Measurements from ENCODE around the gene MRPL21.

The MRPL21 gene

DNA sequence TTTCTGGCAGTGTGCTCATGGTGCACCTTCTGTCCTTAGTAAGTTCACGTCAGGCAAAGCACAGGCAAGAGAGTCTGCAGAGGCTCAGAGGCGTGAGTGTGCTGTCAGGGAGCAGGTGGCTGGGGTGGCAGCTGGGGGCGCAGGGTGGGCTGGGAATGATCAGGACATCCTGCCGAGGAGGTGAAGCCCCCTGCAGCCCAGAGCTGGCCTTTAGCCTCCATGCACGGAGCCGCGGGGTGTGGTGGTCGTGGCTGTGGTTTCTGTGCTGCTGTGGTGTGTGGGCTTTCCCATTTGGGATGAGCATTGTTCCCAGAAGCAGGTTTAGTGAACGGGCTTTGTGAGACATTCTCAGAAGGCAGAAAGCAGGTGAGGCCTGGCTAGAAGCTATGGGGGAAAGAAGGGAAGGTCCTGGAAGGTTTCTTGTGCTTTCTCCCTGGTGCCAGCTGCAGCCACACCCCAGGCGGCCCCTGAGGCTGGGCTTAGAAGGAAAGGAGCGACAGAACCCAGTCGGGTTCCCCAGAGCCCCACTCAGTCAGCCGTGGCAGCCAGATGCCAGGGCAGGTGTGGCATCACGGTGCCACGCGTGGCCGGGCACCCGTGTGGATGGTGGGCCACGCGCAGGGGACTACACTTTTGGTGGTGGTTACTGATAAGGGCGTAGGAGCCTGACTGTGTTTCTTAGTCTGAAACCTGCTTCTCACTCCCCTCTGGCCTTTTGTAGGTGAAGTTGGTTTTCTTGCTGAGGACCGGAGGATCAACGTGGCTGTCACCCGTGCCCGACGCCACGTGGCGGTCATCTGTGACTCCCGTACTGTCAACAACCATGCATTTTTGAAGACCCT, 32.1 kb upstream of the MRPL21 start:
- no peak overlapping the region for H3K27ac ChIP-seq
- DNase-seq (ENCODE audit: low read depth, low spot score), result no peak

DNA sequence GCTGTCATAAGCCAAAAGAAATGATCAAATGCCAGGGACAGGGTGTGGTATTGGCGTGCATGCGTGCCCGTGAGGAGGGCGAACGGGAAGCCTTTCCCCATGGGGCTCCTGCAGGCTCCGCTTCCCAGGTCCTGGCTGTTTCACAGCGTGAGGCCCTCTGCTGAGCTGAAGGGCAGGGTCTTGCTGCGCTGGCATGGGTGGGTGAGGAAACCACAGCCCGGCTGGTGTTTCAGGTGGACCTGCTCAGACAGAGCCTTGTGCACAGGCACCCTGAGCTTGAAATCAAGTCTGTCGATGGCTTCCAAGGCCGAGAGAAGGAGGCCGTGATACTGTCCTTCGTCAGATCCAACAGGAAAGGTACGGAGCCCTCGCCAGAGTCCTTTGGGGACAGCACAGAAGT, 31.4 kb upstream of the MRPL21 start:
- DNase-seq (ENCODE audit: low read depth, low spot score), result no peak
- no peak overlapping the region for H3K27ac ChIP-seq

DNA sequence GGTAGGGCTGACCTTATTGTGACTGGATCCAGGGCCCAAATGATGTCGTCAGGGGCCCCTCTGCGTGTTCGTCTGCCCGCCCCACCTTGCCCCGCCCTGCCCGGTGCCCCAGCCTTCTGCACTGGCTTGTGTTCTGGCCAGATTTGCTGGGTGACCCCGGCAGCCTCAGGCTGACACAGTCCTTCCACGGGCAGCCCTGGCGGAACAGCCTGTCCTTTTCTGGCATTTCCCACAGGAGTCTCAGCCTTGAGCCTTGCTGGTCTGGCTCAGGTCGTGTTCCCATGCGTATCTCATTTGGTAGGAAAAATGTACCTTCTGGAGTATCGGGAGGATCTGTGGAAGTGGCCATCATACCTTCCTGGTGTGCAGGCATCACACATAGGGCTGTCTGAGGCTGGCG, 31.0 kb upstream of the MRPL21 start:
- no peak overlapping the region for H3K27ac ChIP-seq
- DNase-seq (ENCODE audit: low read depth, low spot score), result no peak

DNA sequence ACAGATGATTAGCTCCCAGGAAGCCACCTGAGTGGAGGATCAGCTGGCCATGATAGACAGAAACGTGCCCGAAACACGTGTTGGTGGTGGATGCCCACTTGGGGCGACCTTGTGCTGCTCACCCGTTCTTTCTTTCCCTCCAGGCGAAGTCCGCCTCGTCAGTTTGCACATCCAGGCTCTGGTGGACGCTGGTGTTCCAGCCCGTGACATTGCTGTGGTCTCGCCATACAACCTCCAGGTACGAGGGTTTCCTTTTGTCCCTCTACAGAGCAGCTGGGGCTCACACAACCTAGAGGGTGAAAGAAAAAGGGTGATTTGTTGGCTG, 30.7 kb upstream of the MRPL21 start:
- no peak overlapping the region for H3K27ac ChIP-seq
- DNase-seq (ENCODE audit: low read depth, low spot score), result no peak

DNA sequence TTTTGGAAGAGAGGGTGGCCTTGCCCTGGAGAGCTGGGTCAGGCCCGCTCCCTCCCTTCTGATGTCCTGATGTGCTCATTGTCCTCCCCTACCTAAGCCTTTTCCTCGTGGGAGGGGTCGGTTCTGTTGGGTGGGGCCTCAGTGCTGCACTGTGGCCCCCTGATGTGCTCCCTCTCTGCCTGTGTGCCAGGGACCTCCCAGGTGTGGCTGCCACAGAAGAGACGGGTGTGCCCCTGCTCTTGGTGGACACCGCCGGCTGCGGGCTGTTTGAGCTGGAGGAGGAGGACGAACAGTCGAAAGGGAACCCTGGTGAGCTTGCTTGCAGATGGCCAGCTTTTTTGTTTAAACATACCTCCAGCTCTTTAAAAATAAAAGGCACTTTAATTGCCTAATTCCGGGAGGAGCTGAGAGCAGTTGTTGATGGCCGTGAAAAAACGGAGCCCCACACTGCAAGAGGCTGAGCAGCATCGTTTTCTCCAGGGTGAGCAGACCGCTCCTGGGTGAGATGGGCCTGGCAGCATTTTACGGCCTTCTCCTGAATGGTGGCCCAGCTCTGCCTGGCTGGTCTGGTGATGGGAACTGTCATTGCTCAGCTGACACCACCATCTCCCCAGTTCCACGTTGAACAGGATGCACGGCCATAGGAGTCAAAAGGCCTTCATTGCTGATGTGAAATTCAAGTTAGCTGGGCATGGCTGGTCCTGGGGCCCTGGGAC, 30.1 kb upstream of the MRPL21 start:
- no peak overlapping the region for H3K27ac ChIP-seq
- DNase-seq (ENCODE audit: low read depth, low spot score), result no peak

DNA sequence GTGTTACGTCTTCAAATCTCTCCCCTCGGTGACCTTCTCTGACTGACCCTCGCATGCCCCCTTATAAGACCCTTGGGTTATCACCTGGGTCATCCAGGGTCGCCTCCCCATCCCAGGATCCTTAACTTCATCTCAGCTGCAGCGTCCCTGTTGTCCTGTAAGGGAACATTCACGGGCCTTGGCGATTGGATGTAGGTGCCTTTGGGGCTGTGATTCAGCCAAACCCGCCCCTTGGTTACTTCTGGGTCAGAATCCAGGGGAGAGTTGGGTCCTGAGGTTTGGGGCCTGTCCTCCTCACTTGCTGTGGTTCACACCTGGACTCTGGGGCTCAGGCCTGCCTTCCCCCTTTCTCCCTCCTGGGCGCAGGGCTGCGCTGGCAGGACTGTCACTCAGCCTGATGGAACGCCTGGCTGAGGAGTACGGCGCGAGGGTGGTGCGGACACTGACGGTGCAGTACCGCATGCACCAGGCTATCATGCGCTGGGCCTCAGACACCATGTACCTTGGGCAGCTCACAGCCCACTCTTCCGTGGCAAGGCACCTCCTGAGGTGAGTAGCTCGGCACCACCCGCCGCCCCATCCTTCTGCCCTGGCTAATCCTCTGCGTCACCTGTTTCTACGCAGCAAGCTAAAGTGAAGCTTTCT, 29.4 kb upstream of the MRPL21 start:
- DNase-seq (ENCODE audit: low read depth, low spot score), result no peak
- H3K27ac ChIP-seq, result no peak overlapping the region

DNA sequence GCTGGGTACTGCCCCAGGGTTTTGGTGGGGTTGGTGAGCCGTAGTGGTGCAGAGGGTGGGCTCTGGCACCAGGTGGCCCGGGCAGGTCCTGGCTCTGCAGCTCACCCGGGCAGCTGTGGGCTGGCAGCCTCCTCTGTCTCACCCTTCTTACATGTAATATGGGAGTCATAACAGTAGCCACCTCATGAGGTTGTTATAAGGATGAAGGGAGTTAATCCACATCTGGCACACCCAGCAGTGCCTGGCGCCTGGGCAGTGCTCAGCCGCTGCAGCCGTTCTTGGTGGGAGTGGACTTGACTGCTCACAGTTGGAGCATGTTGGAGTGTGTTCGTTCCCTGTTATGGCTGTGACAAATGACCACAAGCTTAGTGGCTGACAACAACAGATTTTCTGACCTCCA, 28.7 kb upstream of the MRPL21 start:
- DNase-seq (ENCODE audit: low read depth, low spot score), result no peak
- no peak overlapping the region for H3K27ac ChIP-seq

DNA sequence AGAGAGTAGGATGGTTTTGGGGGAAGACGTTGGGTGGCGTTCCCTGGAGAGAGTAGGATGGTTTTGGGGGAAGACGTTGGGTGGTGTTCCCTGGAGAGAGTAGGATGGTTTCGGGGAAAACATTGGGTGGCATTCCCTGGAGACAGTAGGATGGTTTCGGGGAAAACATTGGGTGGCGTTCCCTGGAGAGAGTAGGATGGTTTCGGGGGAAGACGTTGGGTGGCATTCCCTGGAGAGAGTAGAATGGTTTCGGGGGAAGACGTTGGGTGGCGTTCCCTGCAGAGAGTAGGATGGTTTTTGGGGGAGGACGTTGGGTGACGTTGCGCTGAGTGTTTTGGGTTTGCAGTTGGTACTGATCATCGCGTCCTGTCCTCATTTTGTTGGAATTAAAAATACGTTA, 28.3 kb upstream of the MRPL21 start:
- no peak for DNase-seq (ENCODE audit: low read depth, low spot score)
- H3K27ac ChIP-seq, result no peak overlapping the region

DNA sequence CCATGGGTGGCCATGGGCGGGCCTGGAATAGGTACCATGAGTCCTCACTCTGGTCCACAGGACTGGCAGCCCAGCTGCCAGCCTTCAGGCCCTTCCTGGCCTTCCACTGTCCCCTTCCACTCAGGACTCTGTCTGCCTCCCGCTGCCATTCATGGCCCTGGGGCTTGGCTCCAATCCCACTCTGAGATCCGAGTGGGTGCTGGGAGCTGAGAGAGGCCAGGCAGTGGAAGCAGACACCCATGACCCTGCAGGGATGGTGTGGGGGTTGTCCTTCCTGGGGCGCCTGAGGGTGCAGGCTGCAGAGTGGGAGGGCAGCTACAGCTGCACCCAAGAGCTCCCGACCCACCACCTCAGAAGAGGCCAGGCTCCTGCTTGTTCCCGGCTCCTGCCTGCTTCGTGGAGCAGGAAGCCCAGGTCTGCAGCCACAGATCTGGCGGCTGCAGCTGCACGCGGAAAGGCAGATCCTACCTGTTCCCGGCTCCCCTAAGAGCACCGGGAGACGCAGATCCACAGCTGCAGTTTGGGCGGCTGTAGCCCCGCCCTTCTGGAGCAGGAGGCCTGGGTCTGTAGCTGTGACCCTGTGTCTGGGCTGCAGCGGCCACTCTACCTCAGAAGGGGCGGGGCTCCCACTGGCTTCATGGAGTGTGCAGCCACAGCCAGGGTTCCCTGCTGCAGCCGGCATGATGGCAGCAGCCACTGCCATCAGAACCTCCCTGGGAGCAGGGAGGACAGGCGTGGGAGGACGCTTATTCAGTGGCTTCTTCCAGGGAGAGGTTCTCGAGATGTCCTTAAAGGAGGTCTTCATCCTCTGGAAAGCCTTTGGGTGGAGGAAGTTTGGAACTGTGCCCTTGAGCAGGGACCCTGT, 27.6 kb upstream of the MRPL21 start:
- no peak for DNase-seq (ENCODE audit: low read depth, low spot score)
- no peak overlapping the region for H3K27ac ChIP-seq

DNA sequence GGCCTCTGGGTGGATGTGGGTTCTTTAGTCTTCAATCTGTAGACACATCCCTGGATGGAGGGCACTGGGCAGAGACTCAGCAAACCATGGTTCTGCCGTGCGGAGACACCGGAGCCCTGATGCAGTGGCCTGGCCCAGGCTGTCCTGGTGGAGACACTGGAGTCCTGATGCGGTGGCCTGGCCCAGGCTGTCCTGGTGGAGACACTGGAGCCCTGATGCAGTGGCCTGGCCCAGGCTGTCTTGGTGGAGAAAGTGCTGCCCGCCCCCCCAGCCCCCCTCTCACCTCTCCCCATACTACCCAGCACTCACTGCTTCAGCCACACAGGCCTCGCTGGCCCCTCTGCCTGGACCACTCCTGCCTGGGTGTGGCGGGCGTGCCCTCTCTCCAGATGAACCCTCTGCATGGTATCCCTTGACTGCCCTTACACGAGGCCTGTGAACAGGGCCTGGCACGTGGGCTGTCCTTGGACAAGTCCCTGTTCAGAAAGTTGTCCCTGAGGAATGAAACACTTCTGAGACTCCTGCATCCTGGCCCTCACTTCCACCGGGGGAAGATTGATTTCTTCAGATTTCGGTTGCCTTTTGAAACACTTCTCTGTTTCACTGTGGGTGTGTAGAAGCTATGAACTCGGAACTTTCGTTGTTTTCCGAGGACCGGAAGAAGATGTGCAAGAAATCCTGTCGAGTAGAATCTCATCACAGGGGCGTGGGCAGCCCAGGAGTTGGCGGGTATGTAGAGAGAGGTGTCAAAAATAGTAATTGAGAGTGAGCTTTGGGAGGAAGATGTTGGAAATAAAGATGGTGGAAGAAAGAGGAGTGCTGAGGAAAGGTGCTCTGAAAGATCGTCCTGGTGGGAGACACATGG, 26.3 kb upstream of the MRPL21 start:
- no peak for DNase-seq (ENCODE audit: low read depth, low spot score)
- no peak overlapping the region for H3K27ac ChIP-seq

DNA sequence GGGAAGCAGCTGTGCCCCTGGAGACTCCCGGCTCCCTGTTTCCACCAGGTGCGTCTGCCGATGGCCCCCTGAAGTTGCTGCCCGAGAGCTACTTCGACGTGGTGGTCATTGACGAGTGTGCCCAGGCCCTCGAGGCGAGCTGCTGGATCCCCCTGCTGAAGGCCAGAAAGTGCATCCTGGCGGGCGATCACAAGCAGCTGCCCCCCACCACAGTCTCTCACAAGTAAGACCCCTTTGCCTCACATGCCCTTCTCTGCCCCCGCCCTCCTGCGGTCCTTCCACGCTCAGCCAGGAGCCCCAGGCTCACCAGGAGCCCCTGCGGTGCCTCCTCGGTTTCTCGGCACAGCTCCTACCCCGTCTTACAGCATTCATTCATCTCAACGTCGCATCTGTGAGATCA, 25.5 kb upstream of the MRPL21 start:
- H3K27ac ChIP-seq, result no peak overlapping the region
- no peak for DNase-seq (ENCODE audit: low read depth, low spot score)

DNA sequence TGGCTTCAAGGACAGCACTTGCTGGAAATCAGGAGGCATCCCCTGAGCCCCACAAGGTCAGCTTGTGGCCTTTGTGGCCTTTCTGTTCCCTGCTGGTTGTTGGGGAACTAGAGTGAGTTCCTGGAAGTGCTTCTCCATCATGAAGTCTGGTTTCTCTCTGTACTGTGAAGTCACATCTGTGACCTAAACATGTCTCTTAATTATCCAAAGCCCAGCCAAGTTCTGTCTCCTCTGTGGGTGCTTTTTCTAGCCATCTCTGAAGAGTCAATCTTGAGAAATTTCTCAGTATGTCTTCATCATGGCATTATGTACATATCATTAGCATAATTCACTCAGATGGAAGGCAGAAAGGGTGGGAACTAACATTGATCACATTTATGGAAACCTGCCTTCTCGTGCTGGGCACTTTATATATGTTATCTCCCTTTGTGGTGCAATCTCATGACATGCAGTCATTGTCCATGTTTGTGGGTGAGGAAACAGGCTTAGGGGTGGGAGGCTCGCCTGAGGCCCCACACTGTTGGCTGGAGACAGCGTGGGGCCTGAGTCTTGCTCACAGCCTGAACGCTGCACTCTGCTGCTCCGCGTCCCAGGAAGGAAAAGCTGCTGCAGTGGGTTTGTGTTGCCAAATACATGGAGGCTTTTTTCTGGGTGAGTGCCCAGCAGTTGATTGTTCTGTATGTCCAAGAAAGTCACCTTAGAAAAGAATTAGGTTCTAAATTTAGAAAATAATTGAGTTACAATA, 24.7 kb upstream of the MRPL21 start:
- H3K27ac ChIP-seq, result no peak overlapping the region
- DNase-seq (ENCODE audit: low read depth, low spot score), result no peak

DNA sequence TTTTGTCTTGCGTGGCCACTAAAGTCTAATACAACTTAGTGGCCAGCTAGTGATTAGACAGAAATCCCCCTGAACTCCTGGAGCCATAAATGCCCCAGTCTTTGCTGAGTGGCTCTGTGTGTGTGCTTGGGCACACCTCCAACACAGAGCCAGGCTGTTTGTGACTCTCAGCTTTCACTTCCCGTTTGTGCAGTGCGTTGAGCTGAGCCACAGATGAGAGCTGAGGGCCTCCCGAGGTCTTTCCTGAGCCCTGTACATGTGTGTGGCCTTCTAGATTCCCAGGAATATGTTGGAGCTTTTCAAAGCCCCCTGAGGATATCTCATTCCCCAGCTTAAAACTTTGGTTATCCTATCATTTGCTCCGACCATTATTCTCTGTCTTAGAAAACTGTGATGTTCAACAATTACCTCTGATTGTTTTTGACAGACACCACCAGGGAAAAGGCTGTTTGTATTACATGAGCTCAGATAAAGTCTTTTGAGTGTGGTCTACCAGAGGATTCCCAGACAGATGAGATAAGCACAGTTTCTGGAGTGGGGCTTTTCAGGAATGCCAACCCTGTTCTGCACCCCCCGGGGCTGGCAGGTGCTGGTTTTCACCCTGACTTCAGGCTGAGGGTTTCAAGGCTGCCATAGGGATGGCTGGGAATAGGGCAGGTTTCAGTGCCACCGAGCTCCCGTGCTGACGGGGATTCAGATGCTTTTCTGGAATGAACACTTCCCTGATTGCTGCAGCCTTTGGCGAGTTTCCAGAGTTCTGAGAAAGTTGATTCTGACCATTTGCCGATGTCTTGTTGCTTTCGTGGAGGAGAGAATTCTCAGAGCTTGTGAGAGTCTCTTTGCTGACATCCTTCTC, 23.9 kb upstream of the MRPL21 start:
- no peak overlapping the region for H3K27ac ChIP-seq
- no peak for DNase-seq (ENCODE audit: low read depth, low spot score)

DNA sequence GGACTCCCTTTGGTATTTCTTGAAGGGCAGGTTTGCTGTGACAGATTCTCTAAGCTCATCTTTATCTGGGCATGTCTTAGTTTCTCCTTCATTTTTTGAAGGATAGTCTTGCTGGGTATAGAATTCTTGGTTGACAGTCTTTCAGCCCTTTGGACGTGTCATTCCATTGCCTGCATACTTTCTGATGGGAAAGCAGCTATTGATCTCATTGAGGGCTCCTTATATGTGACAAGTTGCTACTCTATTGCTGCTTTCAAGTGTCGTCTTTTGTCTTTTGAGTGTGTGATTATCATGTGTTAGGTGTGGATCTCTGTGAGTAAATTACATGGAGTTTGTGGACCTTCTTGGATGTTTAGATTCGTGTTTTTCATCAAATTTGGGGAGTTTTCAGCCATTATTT, 22.0 kb upstream of the MRPL21 start:
- no peak overlapping the region for H3K27ac ChIP-seq
- DNase-seq (ENCODE audit: low read depth, low spot score), result no peak

DNA sequence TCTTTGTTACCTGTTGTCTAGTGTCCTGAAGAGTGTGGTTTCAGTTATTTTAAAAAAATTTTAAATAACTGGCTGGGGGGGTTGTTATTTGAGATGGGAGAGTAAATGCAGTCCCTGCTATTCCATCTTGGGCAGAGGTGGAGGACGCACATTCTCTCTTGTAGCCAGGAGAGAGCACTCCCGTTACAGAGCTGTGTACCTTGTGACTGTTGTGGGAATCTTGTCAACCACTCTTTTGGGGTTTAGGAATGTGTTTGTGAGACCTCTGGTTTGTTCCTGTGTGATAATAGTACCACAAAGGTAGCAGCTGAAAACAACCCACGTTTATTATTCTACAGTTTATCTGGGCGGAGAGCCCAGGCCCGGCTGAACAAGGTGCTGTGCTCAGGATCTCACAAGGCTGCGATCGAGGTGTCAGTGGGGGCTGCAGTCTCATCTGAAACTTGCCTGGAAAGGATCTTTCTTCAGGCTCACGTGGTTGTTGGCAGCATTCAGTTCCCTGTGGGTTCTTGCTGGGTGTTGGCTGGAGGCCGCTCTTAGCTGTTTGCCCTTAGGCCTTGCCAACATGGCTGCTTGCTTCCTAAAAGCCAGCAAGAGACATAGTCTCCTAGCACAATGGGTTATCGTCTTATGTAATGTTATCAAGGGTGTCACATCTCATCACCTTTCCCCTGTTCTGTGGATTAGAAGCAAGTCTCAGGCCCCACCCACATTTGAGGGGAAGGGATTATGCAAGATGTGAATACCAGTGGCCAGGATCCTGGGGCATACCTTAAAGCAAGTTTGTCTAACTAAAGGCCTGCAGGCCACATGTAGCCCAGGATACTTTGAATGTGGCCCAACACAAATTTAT, 20.7 kb upstream of the MRPL21 start:
- no peak overlapping the region for H3K27ac ChIP-seq
- no peak for DNase-seq (ENCODE audit: low read depth, low spot score)

DNA sequence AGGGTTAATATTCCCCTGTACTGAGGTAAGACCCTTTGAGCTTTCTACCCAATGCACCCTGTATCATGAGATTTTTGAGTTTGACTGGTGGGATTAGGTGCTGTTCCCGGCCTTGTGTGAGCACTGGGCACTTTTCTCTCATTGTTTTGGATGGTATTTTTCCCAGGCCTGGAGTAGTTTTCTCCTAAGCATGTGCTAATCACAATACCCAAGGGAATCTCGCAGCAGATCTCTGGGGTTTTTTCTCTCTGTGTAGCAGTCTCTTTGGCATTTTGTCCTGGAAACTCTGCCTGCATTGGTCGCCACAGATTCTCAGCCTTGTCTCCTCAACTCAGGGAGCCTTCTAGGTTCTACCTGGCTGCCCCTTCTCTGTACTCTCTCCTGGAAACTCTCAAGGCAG, 20.0 kb upstream of the MRPL21 start:
- no peak overlapping the region for H3K27ac ChIP-seq
- no peak for DNase-seq (ENCODE audit: low read depth, low spot score)

DNA sequence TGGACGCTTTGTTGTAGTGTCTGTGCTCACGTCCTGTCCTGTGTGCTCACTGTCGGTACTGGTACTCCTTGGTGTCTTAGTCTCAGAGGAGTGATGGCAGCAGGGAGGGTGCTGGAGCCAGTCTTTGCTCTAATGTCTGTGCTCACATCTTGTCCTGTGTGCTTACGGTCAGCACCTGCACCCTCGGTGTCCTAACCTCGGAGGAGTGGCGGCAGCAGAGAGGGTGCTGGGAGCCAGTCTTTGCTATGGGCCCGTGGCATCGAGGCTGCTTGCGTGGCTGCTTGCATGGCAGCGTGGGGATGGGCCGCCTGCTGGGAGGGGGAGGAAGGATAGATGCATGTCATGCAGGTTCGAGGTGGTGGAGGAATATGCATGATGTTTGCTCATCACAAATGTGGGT, 12.8 kb upstream of the MRPL21 start:
- DNase-seq (ENCODE audit: low read depth, low spot score), result no peak
- H3K27ac ChIP-seq, result no peak overlapping the region
